ENCODE measurements around the gene SP140L. TPM values are rescaled to one million over a fixed set of nuclear protein-coding genes. Genes with fewer than 3 reads are reported as not detected.

The SP140L gene
- total and polyA plus RNA-seq, 2 of the 8 experiments (the other 6 are each of a cell fraction or from before 2014, with no cell fraction given) = 0.36 to 1.5 TPM

- Histone ChIP-seq H3K4me1 (replicated peaks in 1 of 4; ENCODE audit: control insufficient read depth in 3 of 4, insufficient read depth in 4 of 4, low read length in 3 of 4) (no peaks in the 10 kb centered on the region), H3K18ac (ENCODE audit: extremely low read depth, low read length) (no peak overlapping the region), H2BK15ac (ENCODE audit: low read length) (no peak overlapping the region), H4K8ac (ENCODE audit: extremely low read depth, insufficient read depth, low read length) (no peak overlapping the region), H3K79me1 (ENCODE audit: low read depth, low read length) (no peaks in the 10 kb centered on the region), H2BK20ac (ENCODE audit: low read length) (no peak overlapping the region), H3K4me3 (ENCODE audit: extremely low read depth in 1 of 4, insufficient read depth in 2 of 4, low read depth in 3 of 4, low read length in 4 of 4) (no peak overlapping the region), H2AK5ac (ENCODE audit: low read depth, low read length) (no peak overlapping the region), H3K79me2 (ENCODE audit: control insufficient read depth in 1 of 2, insufficient read depth in 2 of 2, low read length in 2 of 2) (no peaks in the 10 kb centered on the region), H4K91ac (replicated peaks; ENCODE audit: insufficient read length, low read length) (no peak overlapping the region), H3K14ac (ENCODE audit: insufficient read length) (no peak overlapping the region), H3K4ac (replicated peaks; ENCODE audit: insufficient read length, low read depth, low read length) (no peak overlapping the region), H3K9me3 (ENCODE audit: insufficient read depth in 2 of 2, low read depth in 1 of 2, low read length in 1 of 2) (no peaks in the 10 kb centered on the region; a peak in 1 of 4 replicates), H2BK12ac (ENCODE audit: low read depth, low read length) (no peak overlapping the region), H3K4me2 (ENCODE audit: insufficient read depth in 1 of 2, low read depth in 2 of 2, low read length in 2 of 2) (no peak overlapping the region), H3K36me3 (ENCODE audit: control insufficient read depth in 2 of 4, insufficient read depth in 4 of 4, low read length in 3 of 4) (no peaks in the 10 kb centered on the region), H2AFZ (ENCODE audit: low read length) (no peak overlapping the region), H3K23ac (ENCODE audit: insufficient read length) (no peak overlapping the region), H3K27me3 (replicated peaks in 1 of 4; ENCODE audit: control insufficient read depth in 3 of 4, extremely low read depth in 1 of 4, insufficient read depth in 3 of 4, low read length in 3 of 4) (no peaks in the 10 kb centered on the region), H2BK120ac (replicated peaks; ENCODE audit: low read depth, low read length) (no peak overlapping the region), H3K56ac (replicated peaks; ENCODE audit: insufficient read length, low read depth, low read length) (no peak overlapping the region), H2BK5ac (ENCODE audit: low read depth, low read length) (no peak overlapping the region), H4K20me1 (replicated peaks in 1 of 2; ENCODE audit: control insufficient read depth in 1 of 2, insufficient read depth in 2 of 2, low read length in 2 of 2) (no peaks in the 10 kb centered on the region), H3K23me2 (ENCODE audit: low read depth, low read length) (no peaks in the 10 kb centered on the region), H3K27ac (ENCODE audit: low read depth, low read length) (no peak overlapping the region), H3K9ac (replicated peaks in 1 of 4; ENCODE audit: extremely low read depth in 1 of 4, low read depth in 3 of 4, low read length in 3 of 4) (no peak overlapping the region), H4K5ac (ENCODE audit: insufficient read length, low read depth, low read length) (no peak overlapping the region)
- FAIRE-seq = no peak
- no peak for DNase-seq (ENCODE audit: low read depth in 1 of 2, low spot score in 2 of 2)
- CTCF ChIA-PET (ENCODE audit: partially characterized antibody) = no interaction called here
- no peak for TF ChIP-seq SIX5 (IDR thresholded peaks at IDR 0.05; ENCODE audit: low read depth, low read length)
- no peak for TF ChIP-seq YY1 (IDR thresholded peaks at IDR 0.05; ENCODE audit: low read depth, low read length)
- TF ChIP-seq CEBPB (IDR thresholded peaks at IDR 0.05; ENCODE audit: low read depth, low read length) = 0 out of 2 replicates have a peak, but pooled peaks have one; percentile 53
- no peak for TF ChIP-seq KDM1A (IDR thresholded peaks at IDR 0.05; ENCODE audit: borderline replicate concordance, low read length)
- no peak for TF ChIP-seq CTBP2 (IDR thresholded peaks at IDR 0.05; ENCODE audit: borderline replicate concordance, insufficient read depth, insufficient read length, low read length)
- no peak for TF ChIP-seq CREB1 (IDR thresholded peaks at IDR 0.05)
- TF ChIP-seq TCF12 (IDR thresholded peaks at IDR 0.05; ENCODE audit: low read depth, low read length) = no peak
- WGBS, 2 experiments (ENCODE audit: extremely low coverage in 1 of 2, insufficient coverage in 1 of 2, insufficient read length in 1 of 2, insufficient replicate concordance in 2 of 2, low coverage in 1 of 2, low lambda C conversion rate in 2 of 2, missing lambda C conversion rate in 1 of 2) = 95% methylated on average over 1 of the region's 1 CpG; no CpG with 5 or more reads in 1 of the 2 experiments
- POLR2A ChIA-PET (ENCODE audit: partially characterized antibody) = no interaction called here
Observed at GRCh38 chr2:230425377-230425776, 98.4 kb downstream of the SP140L start.

Data from H1 (cell line).